H1 (cell line): ENCODE results near the gene SLC25A15. TPM values are rescaled to one million over a fixed set of nuclear protein-coding genes. Genes with fewer than 3 reads are reported as not detected.

Experiments
- CTCF ChIA-PET: fragments of 300-600 bp; sonication (Branson Sonifier 250); formaldehyde crosslinking; loops from one replicate; lab custom pipeline; 2021; ENCODE audit not compliant: partially characterized antibody; lab: Charles Lee
- POLR2A ChIA-PET: fragments of 300-600 bp; sonication (Branson Sonifier 250); formaldehyde crosslinking; loops from one replicate; lab custom pipeline; 2021; ENCODE audit warnings: inconsistent platforms; ENCODE audit not compliant: partially characterized antibody; lab: Charles Lee
- DNase-seq, 2 experiments: peaks; one replicate each; pipeline versions ENCODE4 v3.0.0 to v3.0.0-alpha.2; 2010 to 2022; ENCODE audit warnings: low spot score in 2 of 2, low read depth in 1 of 2, mixed read lengths in 1 of 2
- FAIRE-seq: peaks from 2 replicates; lab custom pipeline; 2011; peaks lifted over from hg19 to GRCh38; lab: Jason Lieb, UNC
- H2AFZ ChIP-seq: 2 replicates; pipeline ENCODE4 v1.8.1; 2012; ENCODE audit warnings: low read length, inconsistent platforms
- H2AK5ac ChIP-seq: 2 replicates; pipeline ENCODE4 v1.6.1; 2013; ENCODE audit warnings: low read depth, low read length
- H2BK120ac ChIP-seq: replicated peaks from 2 replicates; pipeline ENCODE3; 2013; ENCODE audit warnings: low read depth, low read length, inconsistent platforms
- H2BK12ac ChIP-seq: 2 replicates; pipeline ENCODE4 v1.6.1; 2013; ENCODE audit warnings: low read depth, low read length
- H2BK15ac ChIP-seq: 2 replicates; pipeline ENCODE4 v1.6.1; 2013; ENCODE audit warnings: low read length
- H2BK20ac ChIP-seq: 2 replicates; pipeline ENCODE4 v1.6.1; 2013; ENCODE audit warnings: low read length
- H2BK5ac ChIP-seq: 2 replicates; pipeline ENCODE4 v1.6.1; 2013; ENCODE audit warnings: low read depth, low read length
- H3K14ac ChIP-seq: 2 replicates; pipeline ENCODE4 v1.6.1; 2013; ENCODE audit warnings: inconsistent platforms; ENCODE audit not compliant: insufficient read length
- H3K18ac ChIP-seq: 2 replicates; pipeline ENCODE4 v1.6.1; 2013; ENCODE audit warnings: low read length; ENCODE audit errors: extremely low read depth
- H3K23ac ChIP-seq: 2 replicates; pipeline ENCODE4 v1.6.1; 2013; ENCODE audit warnings: inconsistent platforms; ENCODE audit not compliant: insufficient read length
- H3K23me2 ChIP-seq: 2 replicates; pipeline ENCODE4 v1.6.1; 2013; ENCODE audit warnings: low read depth, low read length
- H3K27ac ChIP-seq: 2 replicates; pipeline ENCODE4 v1.6.1; 2011; ENCODE audit warnings: low read depth, low read length, inconsistent platforms
- H3K27me3 ChIP-seq, 4 experiments: replicated peaks in 1 of 4; 1 replicate in 1 of 4; 2 replicates in 3 of 4; pipeline versions ENCODE4 v1.6.1 to v1.8.1; 2011 to 2013; ENCODE audit warnings: low read length in 3 of 4, mild to moderate bottlenecking in 3 of 4, inconsistent platforms in 2 of 4, mixed read lengths in 2 of 4, moderate library complexity in 1 of 4; ENCODE audit not compliant: control insufficient read depth in 3 of 4, insufficient read depth in 3 of 4; ENCODE audit errors: extremely low read depth in 1 of 4
- H3K36me3 ChIP-seq, 4 experiments: 2 replicates each; pipeline versions ENCODE4 v1.6.1 to v1.8.1; 2011 to 2013; ENCODE audit warnings: mild to moderate bottlenecking in 4 of 4, low read length in 3 of 4, moderate library complexity in 2 of 4, control low read depth in 1 of 4, inconsistent platforms in 1 of 4; ENCODE audit not compliant: insufficient read depth in 4 of 4, control insufficient read depth in 2 of 4
- H3K4ac ChIP-seq: replicated peaks from 2 replicates; pipeline ENCODE3; 2013; ENCODE audit warnings: low read length, low read depth, mixed read lengths, inconsistent platforms; ENCODE audit not compliant: insufficient read length
- H3K4me1 ChIP-seq, 4 experiments: replicated peaks in 1 of 4; 1 replicate in 1 of 4; 2 replicates in 3 of 4; pipeline versions ENCODE4 v1.6.1 to v1.8.1; 2011 to 2013; ENCODE audit warnings: low read length in 3 of 4, inconsistent platforms in 2 of 4, mixed read lengths in 1 of 4; ENCODE audit not compliant: insufficient read depth in 4 of 4, control insufficient read depth in 3 of 4
- H3K4me2 ChIP-seq, 2 experiments: 2 replicates each; pipeline versions ENCODE4 v1.6.1 to v1.8.1; 2011 to 2013; ENCODE audit warnings: low read depth in 2 of 2, low read length in 2 of 2, control low read depth in 1 of 2, inconsistent platforms in 1 of 2, mild to moderate bottlenecking in 1 of 2; ENCODE audit not compliant: insufficient read depth in 1 of 2
- H3K4me3 ChIP-seq, 4 experiments: fragments of 200-600, 300-600 bp in 1 of 4; sonication (generic), shearing (Covaris generic), sonication (Bioruptor Twin) in 1 of 4; 2 replicates each; pipeline versions ENCODE4 v1.5.1 to v1.8.1; 2011 to 2016; ENCODE audit warnings: low read length in 4 of 4, low read depth in 3 of 4, control low read depth in 2 of 4, inconsistent platforms in 2 of 4, mild to moderate bottlenecking in 2 of 4, mixed read lengths in 1 of 4, moderate library complexity in 1 of 4; ENCODE audit not compliant: insufficient read depth in 2 of 4; ENCODE audit errors: extremely low read depth in 1 of 4
- H3K56ac ChIP-seq: replicated peaks from 2 replicates; pipeline ENCODE3; 2013; ENCODE audit warnings: low read depth, mild to moderate bottlenecking, mixed read lengths, low read length, inconsistent platforms; ENCODE audit not compliant: insufficient read length
- H3K79me1 ChIP-seq: 2 replicates; pipeline ENCODE4 v1.6.1; 2013; ENCODE audit warnings: low read depth, low read length, control low read depth
- H3K79me2 ChIP-seq, 2 experiments: 2 replicates each; pipeline versions ENCODE4 v1.6.1 to v1.8.1; 2012 to 2013; ENCODE audit warnings: low read length in 2 of 2, mild to moderate bottlenecking in 2 of 2, inconsistent platforms in 1 of 2; ENCODE audit not compliant: insufficient read depth in 2 of 2, control insufficient read depth in 1 of 2
- H3K9ac ChIP-seq, 4 experiments: replicated peaks in 1 of 4; 1 replicate in 1 of 4; 2 replicates in 3 of 4; pipeline versions ENCODE4 v1.6.1 to v1.8.1; 2011 to 2013; ENCODE audit warnings: low read depth in 3 of 4, low read length in 3 of 4, control low read depth in 2 of 4, mild to moderate bottlenecking in 2 of 4, moderate library complexity in 2 of 4, inconsistent platforms in 1 of 4; ENCODE audit errors: extremely low read depth in 1 of 4
- H3K9me3 ChIP-seq, 2 experiments: 2 replicates each; pipeline versions ENCODE4 v1.6.1 to v1.8.1; 2012 to 2013; ENCODE audit warnings: mild to moderate bottlenecking in 2 of 2, moderate library complexity in 2 of 2, control low read depth in 1 of 2, inconsistent platforms in 1 of 2, low read depth in 1 of 2, low read length in 1 of 2, mixed read lengths in 1 of 2; ENCODE audit not compliant: insufficient read depth in 2 of 2
- H4K20me1 ChIP-seq, 2 experiments: replicated peaks in 1 of 2; 2 replicates each; pipeline versions ENCODE3 to v1.8.1; 2011 to 2013; ENCODE audit warnings: inconsistent platforms in 2 of 2, low read length in 2 of 2, mild to moderate bottlenecking in 1 of 2; ENCODE audit not compliant: insufficient read depth in 2 of 2, control insufficient read depth in 1 of 2
- H4K5ac ChIP-seq: 2 replicates; pipeline ENCODE4 v1.6.1; 2013; ENCODE audit warnings: low read length, low read depth, mixed read lengths, inconsistent platforms; ENCODE audit not compliant: insufficient read length
- H4K8ac ChIP-seq: 2 replicates; pipeline ENCODE4 v1.8.0; 2013; ENCODE audit warnings: mild to moderate bottlenecking, moderate library complexity, low read length, inconsistent platforms; ENCODE audit not compliant: insufficient read depth; ENCODE audit errors: extremely low read depth
- H4K91ac ChIP-seq: replicated peaks from 2 replicates; pipeline ENCODE3; 2013; ENCODE audit warnings: low read length, mixed read lengths, inconsistent platforms; ENCODE audit not compliant: insufficient read length
- BRCA1 ChIP-seq: IDR thresholded peaks from 2 replicates; pipeline ENCODE4 v1.6.1; 2012; ENCODE audit warnings: low read depth, low read length, improper control_type of control experiment
- CBX8 ChIP-seq: fragments of 300-800, 300-1000 bp; sonication (generic); IDR thresholded peaks from 2 replicates; pipeline ENCODE4 v1.7.1; 2016; ENCODE audit warnings: low read depth, low read length, borderline replicate concordance
- WGBS, 2 experiments: shearing (Covaris generic) in 1 of 2; methylation state at CpG; one replicate each; pipeline versions ENCODE4 v1.1.6 to v1.1.7; 2013 to 2015; ENCODE audit warnings: low lambda C conversion rate in 2 of 2, mixed read lengths in 2 of 2, inconsistent platforms in 1 of 2, low coverage in 1 of 2, missing lambda C conversion rate in 1 of 2; ENCODE audit not compliant: insufficient replicate concordance in 2 of 2, insufficient coverage in 1 of 2, insufficient read length in 1 of 2; ENCODE audit errors: extremely low coverage in 1 of 2, missing lambda C conversion rate in 1 of 2; 5-methylcytosine and 5-hydroxymethylcytosine counted together
- polyA plus RNA-seq, 7 experiments: library from polyadenylated mRNA; depleted of rRNA in 3 of 7; stranded (reverse) in 5 of 7; unstranded in 2 of 7; fragments of >200 nt in 5 of 7; fragments of 200-250 nt in 2 of 7; gene quantifications; 1 replicate in 5 of 7; 2 replicates in 1 of 7; 4 replicates in 1 of 7; pipeline versions ENCODE4 v1.2.1 to v1.2.3, GENCODE V29; 2011 to 2013; ENCODE audit warnings: missing spikeins in 2 of 7, mixed read lengths in 2 of 7
- total RNA-seq: library from RNA; stranded (reverse); fragmentation: NEBNext Ultra II Directional; extraction: Animal tissue kit (Norgen Biotek cat#: 25700); gene quantifications from 2 replicates; pipeline ENCODE4 v1.2.1, GENCODE V29; 2021

SLC25A15 gene
- total and polyA plus RNA-seq, 2 of the 8 experiments (the other 6 are each of a cell fraction or from before 2014, with no cell fraction given) = 12.4 to 23.4 TPM

GRCh38 chr13:40801255-40802217 lies 12.1 kb downstream of the SLC25A15 start:
- Histone ChIP-seq H3K23ac (no peak overlapping the region), H3K79me2 (no peaks in the 10 kb centered on the region), H3K23me2 (no peaks in the 10 kb centered on the region), H2AK5ac (no peak overlapping the region), H2BK120ac (no peak overlapping the region), H3K18ac (no peak overlapping the region), H4K8ac (no peak overlapping the region), H3K27ac (no peak overlapping the region), H3K27me3 (no peaks in the 10 kb centered on the region), H3K9me3 (no peaks in the 10 kb centered on the region), H2AFZ (no peak overlapping the region), H4K5ac (no peak overlapping the region), H3K79me1 (peaks cover 3% of the 10 kb centered on the region; the same call in 1 of the 2 replicates), H4K20me1 (peaks cover 0 to 3% of the 10 kb centered on the region in 2 experiments), H3K36me3 (peaks cover 1 to 24% (median 15%) of the 10 kb centered on the region in 4 experiments; a peak in 7 of 8 replicates), H2BK5ac (no peak overlapping the region), H3K4ac (no peak overlapping the region), H2BK20ac (no peak overlapping the region), H4K91ac (no peak overlapping the region), H2BK12ac (no peak overlapping the region), H3K4me2 (no peak overlapping the region), H3K4me1 (no peaks in the 10 kb centered on the region), H3K4me3 (no peak overlapping the region), H2BK15ac (no peak overlapping the region), H3K9ac (no peak overlapping the region), H3K56ac (no peak overlapping the region), H3K14ac (no peak overlapping the region)
- ChIA-PET POLR2A (no interaction called here), CTCF (interaction anchor here (1.0 to 2.4 kb wide), 3 partner anchors 13 to 24 kb away, joined by 3 to 7 read pairs (median 4); no protein-coding TSS in a partner anchor)
- TF ChIP-seq BRCA1 = no peak
- no peak for TF ChIP-seq CBX8
- DNase-seq = no peak
- 96% methylated on average over 5 of the region's 6 CpGs; no CpG with 5 or more reads in 1 of the 2 experiments for WGBS, 2 experiments
- no peak for FAIRE-seq
